GM18519 (cell line): ENCODE results near the gene REV1.
"Not testable (repeated sequence)": the region's sequence is repeated elsewhere in the genome, so short reads cannot be mapped to it uniquely, and the experiment has no call there.

Source experiments
- ATAC-seq: cut with Tn5 transposase; IDR thresholded peaks from one replicate; pipeline ENCODE4 v1.9.1; 2021; ENCODE audit warnings: mild to moderate bottlenecking, moderate library complexity; ENCODE audit not compliant: unreplicated experiment, low FRiP score

REV1 gene

GRCh38 chr2:99373144-99373543 is 116.7 kb downstream of the REV1 start:
- ATAC-seq = no peak

- not testable (repeated sequence) for ATAC-seq
Measured at GRCh38 chr2:99368854-99369253, 121.0 kb downstream of the REV1 start.

- ATAC-seq = no peak
Measured at GRCh38 chr2:99365661-99366060, 124.2 kb downstream of the REV1 start.

- ATAC-seq = no peak
Measured at GRCh38 chr2:99356853-99357252, 133.0 kb downstream of the REV1 start.

GRCh38 chr2:99354825-99355224 is 135.0 kb downstream of the REV1 start:
- not testable (repeated sequence) for ATAC-seq

- no peak for ATAC-seq
Measured at GRCh38 chr2:99354070-99354469, 135.7 kb downstream of the REV1 start.
